Prostate gland (tissue), 1 donor: ENCODE measurements around the gene KRTAP10-11.

ENCODE experiments used
- POLR2A ChIP-seq: fragments of 450-650 bp; IDR thresholded peaks from one replicate; pipeline ENCODE4 v1.6.1; 2016; ENCODE audit warnings: antibody characterized with exemption, mild to moderate bottlenecking
- POLR2AphosphoS5 ChIP-seq: sonication (generic); formaldehyde crosslinking; IDR thresholded peaks from one replicate; pipeline ENCODE4 v1.6.1; 2017; ENCODE audit warnings: antibody characterized with exemption

- no peak for TF ChIP-seq POLR2A
- no peak for TF ChIP-seq POLR2AphosphoS5
Measured at GRCh38 chr21:44654576-44655175, 8.5 kb downstream of the KRTAP10-11 start, which contains the start of gene KRTAP12-4.
